ENCODE data around the gene KRT36.

The KRT36 gene

GRCh38 chr17:41489531-41489930 lies at the start of gene KRT36:
KRT36 (minus strand) TSS chr17:41489910; CDS start chr17:41489864, 46 bp downstream.
- no peak for ATAC-seq

DNA sequence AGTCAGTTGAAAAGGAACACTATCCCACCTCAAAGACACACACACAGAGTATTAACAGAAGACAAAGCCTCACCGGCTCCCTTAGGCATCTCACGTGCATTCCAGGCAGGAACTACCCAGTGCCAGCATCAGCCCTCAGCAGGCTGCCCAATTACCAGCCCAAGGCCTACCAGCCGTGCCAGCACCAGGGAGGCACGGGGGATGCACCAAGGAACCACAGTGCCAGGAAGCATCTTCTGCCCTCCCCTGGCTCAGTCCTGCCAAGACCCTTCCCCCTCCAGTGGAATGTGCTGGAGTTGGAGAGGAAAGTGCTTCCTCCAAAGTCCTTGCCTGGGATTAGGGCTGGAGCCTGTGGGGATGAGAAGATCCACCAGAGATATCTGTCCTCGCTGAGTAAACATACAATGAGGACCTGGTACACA lies 49.4 kb upstream of the KRT36 start:
- ATAC-seq, result no peak

- no peak for ATAC-seq
Observed at GRCh38 chr17:41538565-41538991, 48.9 kb upstream of the KRT36 start.

DNA sequence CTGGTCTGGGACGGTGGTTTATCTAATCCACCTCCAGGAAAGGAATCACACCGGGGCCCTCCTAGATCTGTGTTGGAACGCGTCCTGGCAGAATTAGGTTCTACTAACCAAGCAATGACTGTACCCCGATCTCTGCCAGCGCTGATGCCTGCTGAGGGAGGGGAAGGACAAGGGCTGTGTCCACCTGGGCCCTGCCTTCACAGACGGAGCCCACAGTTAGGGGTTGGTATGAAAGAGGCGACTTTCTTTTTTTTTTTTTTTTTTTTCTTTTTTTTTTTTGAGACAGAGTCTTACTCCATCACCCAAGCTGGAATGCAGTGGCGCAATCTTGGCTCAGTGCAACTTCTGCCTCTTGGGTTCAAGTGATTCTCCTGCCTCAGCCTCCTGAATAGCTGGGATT lies 48.3 kb upstream of the KRT36 start:
- ATAC-seq, result no peak

- no peak for ATAC-seq
Observed at GRCh38 chr17:41537614-41537954, 47.9 kb upstream of the KRT36 start.

DNA sequence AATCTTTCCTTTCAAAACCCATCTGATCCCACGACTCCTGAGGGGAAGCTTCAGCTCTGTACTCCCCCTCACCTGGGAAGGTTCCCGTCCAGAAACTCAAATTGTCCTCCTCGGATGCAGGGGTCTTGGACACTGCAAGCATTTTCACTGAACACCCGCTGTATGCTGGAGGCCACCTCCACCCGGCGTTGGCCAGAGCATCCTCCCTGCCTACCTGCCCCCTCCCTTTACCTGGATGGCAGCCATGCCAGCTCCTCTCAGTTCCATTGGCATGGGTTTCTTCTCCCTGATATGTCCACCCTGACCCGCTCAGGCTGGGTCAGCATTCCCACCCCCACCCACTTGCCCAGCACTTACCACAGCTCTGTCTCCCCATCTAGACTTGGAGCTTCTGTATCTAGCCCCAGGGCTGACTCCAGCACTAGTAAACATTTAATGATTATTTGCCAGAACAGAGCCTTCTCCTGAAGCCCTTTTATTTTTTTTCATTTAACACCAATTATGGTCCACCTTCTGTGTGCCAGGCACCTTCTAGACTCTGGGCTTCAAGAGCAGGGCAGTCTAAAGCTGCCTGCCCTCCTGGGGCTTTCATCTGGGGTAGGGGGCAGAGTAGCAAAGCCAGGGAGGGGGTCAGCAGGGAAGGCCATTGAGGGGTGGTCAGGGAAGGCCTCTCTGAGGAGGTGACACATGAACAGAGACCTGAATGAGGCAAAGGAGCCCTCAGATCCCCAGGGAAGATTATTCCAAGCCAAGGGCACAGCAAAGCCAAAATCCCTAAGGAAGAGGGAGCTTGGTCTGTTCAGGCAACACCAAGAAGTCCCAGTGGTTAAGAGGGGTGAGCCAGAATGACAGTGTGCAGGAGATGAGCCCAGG lies 47.3 kb upstream of the KRT36 start:
- ATAC-seq, result no peak

- no peak for ATAC-seq
Observed at GRCh38 chr17:41535764-41536481, 46.2 kb upstream of the KRT36 start.

GRCh38 chr17:41534899-41535546 lies 45.3 kb upstream of the KRT36 start:
- ATAC-seq, result no peak

DNA sequence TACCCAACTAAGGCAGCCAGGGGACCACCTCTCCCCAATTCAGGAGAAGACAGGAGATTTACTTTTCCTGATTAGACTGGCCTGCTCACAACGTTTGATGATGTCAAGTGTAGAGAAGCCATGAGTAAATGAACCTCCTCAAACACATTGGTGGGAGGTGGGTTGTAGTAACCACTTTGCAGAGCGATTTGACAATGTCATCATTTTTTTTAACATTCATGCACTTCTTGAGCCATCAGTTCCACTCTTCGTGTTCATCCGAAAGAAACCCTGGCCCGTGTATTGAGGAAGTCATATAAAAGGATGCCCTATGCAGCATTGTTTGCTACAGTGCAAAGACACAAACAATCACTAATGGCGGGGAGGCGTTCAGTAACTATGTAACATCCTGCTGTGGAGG lies 43.9 kb upstream of the KRT36 start:
- ATAC-seq, result no peak

- ATAC-seq, result no peak
Observed at GRCh38 chr17:41532947-41533570, 43.3 kb upstream of the KRT36 start.

GRCh38 chr17:41531993-41532392 lies 42.3 kb upstream of the KRT36 start:
- no peak for ATAC-seq

DNA sequence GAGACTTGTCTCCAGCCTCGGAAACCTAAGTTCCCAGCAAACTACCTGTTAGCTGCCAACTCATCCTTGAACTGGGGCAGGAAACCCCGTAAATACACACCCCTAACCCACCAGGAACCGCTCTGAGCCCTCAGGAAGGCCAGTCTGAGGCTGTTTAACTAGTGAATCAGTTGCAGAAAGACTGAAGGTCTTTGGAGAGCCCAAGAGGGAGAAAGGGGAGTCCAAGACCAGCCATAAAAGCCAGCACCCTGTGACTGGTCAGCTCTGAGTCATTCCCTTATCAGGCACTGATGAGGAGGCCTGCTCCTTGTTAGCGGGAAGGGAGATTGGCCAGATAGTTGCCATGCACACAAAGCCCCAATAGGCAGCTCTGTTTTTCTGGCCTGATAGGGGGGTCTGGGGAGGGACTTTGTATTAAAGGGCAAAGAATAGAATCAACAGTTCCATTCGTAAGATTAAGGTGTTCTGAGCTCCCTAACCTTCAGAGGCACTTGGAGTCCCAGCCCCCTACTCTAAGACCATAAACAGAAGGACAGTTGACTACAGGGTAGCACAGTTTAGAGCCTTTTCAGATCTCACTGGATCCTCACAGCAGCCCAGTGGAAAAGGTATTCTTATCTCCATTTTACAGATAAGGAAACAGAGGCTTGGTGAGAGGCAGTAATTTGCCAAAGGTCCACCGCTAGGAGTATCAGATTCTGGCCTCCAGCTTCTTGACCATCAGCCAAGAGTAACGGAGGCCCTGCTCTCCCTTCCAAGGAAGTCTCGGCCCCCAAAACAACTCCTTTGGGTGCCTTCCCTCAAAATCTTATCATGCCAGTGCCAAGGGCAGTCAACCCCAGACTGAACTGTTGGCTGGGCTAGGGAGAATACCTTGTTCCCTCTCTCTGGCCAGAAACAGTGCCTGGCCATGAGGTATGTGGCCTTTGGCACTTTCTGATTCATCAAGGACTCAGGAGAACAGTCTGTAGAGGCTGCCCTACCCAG lies 40.6 kb upstream of the KRT36 start:
- no peak for ATAC-seq

- no peak for ATAC-seq
Observed at GRCh38 chr17:41529491-41529915, 39.8 kb upstream of the KRT36 start.

DNA sequence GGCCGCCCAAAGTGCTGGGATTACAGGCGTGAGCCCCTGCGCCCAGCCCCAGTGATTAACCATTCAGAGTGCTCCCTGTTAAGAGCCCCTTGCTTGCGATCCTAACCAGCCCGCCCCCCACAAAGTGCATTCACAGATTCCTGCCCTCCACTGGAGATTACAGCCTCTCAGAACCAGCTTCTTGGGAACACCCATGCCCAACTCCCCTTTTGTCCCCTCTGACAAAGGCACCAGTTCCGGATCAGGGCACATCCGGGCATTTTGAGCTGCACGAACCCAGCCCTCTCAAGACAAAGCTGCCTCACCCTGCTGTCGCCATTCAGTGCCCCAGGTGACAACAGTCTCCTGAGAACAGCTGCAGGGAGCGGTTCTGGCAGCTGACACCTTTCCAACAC lies 39.2 kb upstream of the KRT36 start:
- no peak for ATAC-seq

DNA sequence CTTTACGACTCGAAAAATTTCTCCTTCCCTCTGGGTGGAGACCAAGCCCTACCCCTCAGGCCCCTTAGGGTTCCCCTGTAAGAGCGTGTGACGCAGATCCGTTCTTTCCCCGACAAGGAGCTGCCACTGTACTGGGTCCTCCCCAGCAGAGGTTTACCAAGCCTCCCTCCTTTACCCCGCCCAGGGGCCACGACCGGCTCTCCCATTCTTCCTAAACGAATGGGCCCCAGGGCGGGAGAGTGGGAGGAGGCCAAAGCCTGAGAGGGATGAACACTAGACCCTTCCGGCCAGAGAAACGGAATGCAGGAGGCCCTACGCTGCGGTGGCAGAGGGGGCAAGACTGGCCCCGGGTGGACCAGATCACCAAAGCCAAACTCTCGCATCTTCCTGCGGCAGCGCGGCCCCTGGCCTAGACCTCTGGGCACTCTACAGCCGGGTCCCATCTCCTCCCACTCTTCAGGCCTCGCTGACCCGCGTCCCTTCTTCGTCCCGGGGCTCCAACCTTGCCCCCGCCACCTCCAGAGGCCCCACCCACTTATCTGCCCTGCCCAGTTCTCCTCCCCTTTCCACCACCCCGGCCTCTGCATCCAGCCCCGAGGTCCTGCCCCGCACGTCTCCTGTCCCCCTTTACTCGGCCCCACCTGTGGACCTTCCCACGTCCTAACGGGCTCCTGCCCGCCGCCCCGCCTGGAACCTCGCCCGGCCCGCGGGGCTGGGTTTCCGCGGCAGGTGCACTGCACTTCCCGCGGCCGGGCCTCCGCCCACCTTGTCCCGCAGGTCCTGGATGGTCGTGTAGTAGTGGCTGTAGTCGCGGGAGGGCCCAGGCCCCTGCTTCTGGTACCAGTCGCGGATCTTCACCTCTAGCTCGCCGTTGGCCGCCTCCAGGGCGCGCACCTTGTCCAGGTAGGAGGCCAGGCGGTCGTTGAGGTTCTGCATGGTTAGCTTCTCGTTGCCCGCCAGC lies 37.6 kb upstream of the KRT36 start:
- ATAC-seq, result no peak

DNA sequence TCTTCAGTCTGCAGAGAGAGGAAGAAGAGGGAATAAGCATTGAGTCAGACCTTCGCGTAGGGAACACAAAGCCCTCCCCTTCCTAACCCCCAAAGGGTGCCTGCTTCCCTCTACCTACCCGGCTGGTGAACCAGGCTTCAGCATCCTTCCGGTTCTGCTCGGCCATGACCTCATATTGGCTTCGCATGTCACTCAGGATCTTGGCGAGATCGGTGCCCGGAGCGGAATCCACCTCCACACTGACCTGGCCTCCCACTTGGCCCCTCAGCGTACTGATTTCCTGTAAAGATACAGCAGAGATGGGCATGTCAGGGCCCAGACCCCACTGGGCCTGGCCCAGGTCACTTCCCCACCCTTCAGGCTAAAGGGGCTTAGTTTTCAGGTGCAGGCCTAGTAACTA lies 34.6 kb upstream of the KRT36 start:
- no peak for ATAC-seq

- ATAC-seq, result no peak
Observed at GRCh38 chr17:41523787-41524186, 34.1 kb upstream of the KRT36 start.

- no peak for ATAC-seq
Observed at GRCh38 chr17:41523225-41523593, 33.5 kb upstream of the KRT36 start.

DNA sequence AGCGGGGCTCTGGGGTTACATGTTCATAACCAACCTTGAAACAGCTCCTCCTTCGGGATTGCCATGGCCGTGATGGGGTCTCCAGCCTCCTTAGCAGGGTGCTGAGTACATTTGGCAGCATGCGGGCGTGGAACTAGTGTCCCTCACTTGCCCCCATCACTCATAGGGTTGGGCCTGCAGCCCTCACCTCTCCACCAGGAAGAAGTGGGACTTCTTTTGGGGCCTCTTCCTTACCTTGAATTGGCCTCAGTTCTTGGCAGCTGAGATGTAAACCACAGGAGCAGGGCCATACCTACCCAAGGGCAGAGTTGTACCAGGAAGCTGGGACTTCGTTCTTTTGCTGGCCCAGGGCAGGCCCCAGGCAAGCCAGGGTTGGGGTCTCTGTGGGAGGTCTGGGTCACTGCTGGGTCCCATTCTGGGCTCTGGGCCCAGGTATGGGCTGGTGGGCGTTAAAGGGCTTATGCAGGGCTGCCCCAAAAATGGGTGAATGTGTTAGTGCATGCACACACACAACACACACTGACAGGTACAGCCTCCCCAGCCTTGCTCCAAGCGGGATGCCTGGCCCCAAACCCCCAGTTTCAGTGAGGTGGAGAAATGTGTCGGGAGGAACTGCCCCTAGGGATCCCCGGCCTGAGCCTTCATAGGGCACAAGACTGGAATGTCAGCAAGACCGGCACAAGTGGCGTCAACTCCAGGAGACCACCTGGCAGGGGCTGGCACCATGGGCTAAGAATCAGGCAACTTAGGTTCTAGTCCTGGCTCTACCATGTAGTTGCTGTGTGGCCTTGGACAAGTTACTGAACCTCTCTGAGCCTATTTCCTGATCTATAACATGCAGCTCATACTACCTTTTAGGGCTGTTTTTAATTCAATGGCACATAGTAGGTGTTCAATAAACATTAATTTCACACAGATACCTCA lies 32.9 kb upstream of the KRT36 start:
- no peak for ATAC-seq

All from activated CD4-positive, CD25-positive, alpha-beta regulatory T cell treated with anti-CD3 and anti-CD28 coated beads, Interleukin-2, amount 50 U/mL, for 24 hours (primary cell).